Measurements from ENCODE around the gene EHBP1. TPM values are rescaled to one million over a fixed set of nuclear protein-coding genes. Genes with fewer than 3 reads are reported as not detected.

The EHBP1 gene
- total and polyA plus RNA-seq, 3 experiments from 2014 or later: 12.5 to 23.1 (median 22.7) TPM

DNA sequence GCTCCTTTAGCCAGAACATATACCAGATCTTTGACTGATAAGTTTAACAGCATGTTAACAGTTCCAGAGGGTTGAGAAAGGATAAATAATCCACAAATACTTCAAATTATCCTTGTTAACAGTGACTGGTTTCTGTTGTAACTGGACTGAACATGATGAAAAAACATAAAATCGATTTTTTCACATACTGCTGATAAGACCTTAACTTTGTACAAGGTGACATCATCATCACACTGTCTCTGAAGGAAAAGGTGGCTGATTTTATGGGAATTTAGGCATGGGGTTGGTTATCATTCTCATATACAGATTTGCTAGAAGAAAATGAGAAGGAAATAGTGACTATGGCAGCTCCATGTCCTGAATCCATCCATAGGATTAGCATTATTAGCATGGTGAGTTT lies 381.2 kb downstream of the EHBP1 start:
- ChIA-PET CTCF (no interaction called here), POLR2A (no interaction called here)
- Mint-ChIP-seq H3K4me1 (no peaks in the 10 kb centered on the region), H3K4me3 (no peak overlapping the region), H3K27me3 (peaks cover 5 to 31% of the 10 kb centered on the region in 2 donors), H3K36me3 (no peaks in the 10 kb centered on the region), H3K9me3 (peaks cover 0 to 9% (median 6%) of the 10 kb centered on the region in 5 donors), H3K27ac (no peak overlapping the region)
- H3K9me3 ChIP-seq (ENCODE audit: low read length): no peaks in the 10 kb centered on the region
- H3K36me3 ChIP-seq (ENCODE audit: insufficient read depth, low read length): no peaks in the 10 kb centered on the region
- H3K4me1 ChIP-seq (ENCODE audit: insufficient read depth, low read length): no peaks in the 10 kb centered on the region
- H3K4me3 ChIP-seq (ENCODE audit: low read length): no peak overlapping the region
- no peaks in the 10 kb centered on the region for H3K27me3 ChIP-seq (ENCODE audit: insufficient read depth, low read length, poor library complexity, severe bottlenecking)
- DNase-seq: no peak
- no peak overlapping the region for H3K27ac ChIP-seq (ENCODE audit: low read depth, low read length)

DNA sequence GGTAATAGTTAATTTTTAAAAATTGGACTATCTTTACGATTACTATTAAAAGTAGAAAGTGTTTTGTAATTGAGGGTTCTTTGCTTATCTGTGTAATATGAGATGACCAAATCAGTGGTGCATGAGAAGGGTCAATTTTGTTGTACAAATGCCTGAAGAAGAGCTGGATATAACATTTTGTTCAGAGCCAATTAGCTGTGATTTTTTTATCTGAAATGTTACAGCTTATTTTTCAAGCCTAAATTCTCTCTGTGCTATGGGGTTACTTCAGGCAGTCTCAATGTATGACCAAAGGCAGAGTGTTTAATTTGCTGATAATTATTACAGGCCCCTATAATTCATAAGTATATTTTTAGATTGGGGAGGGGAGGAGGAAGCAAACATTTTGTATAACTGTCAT lies 386.9 kb downstream of the EHBP1 start:
- no peaks in the 10 kb centered on the region for H3K36me3 ChIP-seq (ENCODE audit: insufficient read depth, low read length)
- no peak overlapping the region for H3K4me3 ChIP-seq (ENCODE audit: low read length)
- H3K27ac ChIP-seq (ENCODE audit: low read depth, low read length): no peak overlapping the region
- no peak overlapping the region for H3K27ac Mint-ChIP-seq
- H3K4me1 Mint-ChIP-seq: no peaks in the 10 kb centered on the region
- no peaks in the 10 kb centered on the region for H3K9me3 ChIP-seq (ENCODE audit: low read length)
- H3K9me3 Mint-ChIP-seq: peaks cover 0 to 10% (median 9%) of the 10 kb centered on the region in 5 donors
- H3K27me3 ChIP-seq (ENCODE audit: insufficient read depth, low read length, poor library complexity, severe bottlenecking): no peaks in the 10 kb centered on the region
- CTCF ChIA-PET: no interaction called here
- no peaks in the 10 kb centered on the region for H3K36me3 Mint-ChIP-seq
- POLR2A ChIA-PET: no interaction called here
- no peak overlapping the region for H3K4me3 Mint-ChIP-seq
- peaks cover 5 to 20% of the 10 kb centered on the region in 2 donors for H3K27me3 Mint-ChIP-seq
- DNase-seq: no peak
- H3K4me1 ChIP-seq (ENCODE audit: insufficient read depth, low read length): no peaks in the 10 kb centered on the region

DNA sequence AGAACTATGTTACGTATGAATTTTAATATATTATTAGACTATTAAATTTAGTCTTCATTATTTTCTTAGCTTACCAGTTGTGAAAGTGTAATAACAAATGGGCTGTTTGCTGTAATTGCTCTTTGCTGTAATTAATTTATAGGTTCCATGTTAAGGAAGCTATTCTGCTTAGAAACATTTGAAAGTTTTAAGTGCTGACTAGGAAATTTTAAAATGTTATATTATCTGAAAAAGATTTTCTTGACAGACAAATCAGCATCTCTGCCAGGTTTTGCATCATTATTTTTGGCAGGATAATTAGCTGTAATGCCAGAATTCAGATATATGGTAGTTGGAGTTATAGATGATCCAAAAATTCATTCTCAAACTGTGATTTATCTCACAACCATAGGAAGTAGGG lies 387.3 kb downstream of the EHBP1 start:
- H3K4me3 ChIP-seq (ENCODE audit: low read length): no peak overlapping the region
- no peaks in the 10 kb centered on the region for H3K36me3 ChIP-seq (ENCODE audit: insufficient read depth, low read length)
- H3K4me3 Mint-ChIP-seq: no peak overlapping the region
- no peaks in the 10 kb centered on the region for H3K4me1 ChIP-seq (ENCODE audit: insufficient read depth, low read length)
- H3K36me3 Mint-ChIP-seq: no peaks in the 10 kb centered on the region
- H3K27me3 ChIP-seq (ENCODE audit: insufficient read depth, low read length, poor library complexity, severe bottlenecking): no peaks in the 10 kb centered on the region
- no peak for DNase-seq
- CTCF ChIA-PET: no interaction called here
- no peaks in the 10 kb centered on the region for H3K9me3 ChIP-seq (ENCODE audit: low read length)
- H3K4me1 Mint-ChIP-seq: no peaks in the 10 kb centered on the region
- H3K27ac Mint-ChIP-seq: no peak overlapping the region
- peaks cover 0 to 10% (median 9%) of the 10 kb centered on the region in 5 donors for H3K9me3 Mint-ChIP-seq
- H3K27ac ChIP-seq (ENCODE audit: low read depth, low read length): no peak overlapping the region
- POLR2A ChIA-PET: no interaction called here
- peaks cover 5 to 20% of the 10 kb centered on the region in 2 donors for H3K27me3 Mint-ChIP-seq

DNA sequence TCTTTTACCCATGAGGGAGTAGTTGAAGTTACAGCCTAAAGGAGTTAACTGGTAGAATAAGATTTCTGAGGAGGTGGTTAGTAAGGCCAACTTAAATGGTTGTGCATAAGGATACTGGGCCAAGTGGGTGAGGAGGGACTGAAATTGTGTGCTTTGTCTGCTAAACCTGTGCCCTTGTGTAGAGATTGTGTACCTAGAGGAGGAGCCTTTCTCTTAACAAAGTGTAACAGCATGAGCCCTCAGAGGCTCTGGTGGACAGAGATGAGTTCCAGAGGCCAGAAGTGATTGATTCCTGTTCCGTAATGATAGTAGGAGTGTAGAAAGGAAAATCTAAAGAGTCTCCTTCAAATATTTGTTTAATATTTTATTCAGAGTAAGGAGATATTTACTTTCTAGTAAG lies 388.0 kb downstream of the EHBP1 start:
- Mint-ChIP-seq H3K36me3 (no peaks in the 10 kb centered on the region), H3K9me3 (peaks cover 0 to 10% (median 9%) of the 10 kb centered on the region in 5 donors), H3K4me1 (no peaks in the 10 kb centered on the region), H3K27ac (no peak overlapping the region), H3K4me3 (no peak overlapping the region), H3K27me3 (peaks cover 5 to 20% of the 10 kb centered on the region in 2 donors)
- Histone ChIP-seq H3K4me1 (ENCODE audit: insufficient read depth, low read length) (no peaks in the 10 kb centered on the region), H3K27ac (ENCODE audit: low read depth, low read length) (no peak overlapping the region), H3K9me3 (ENCODE audit: low read length) (no peaks in the 10 kb centered on the region), H3K4me3 (ENCODE audit: low read length) (no peak overlapping the region), H3K36me3 (ENCODE audit: insufficient read depth, low read length) (no peaks in the 10 kb centered on the region), H3K27me3 (ENCODE audit: insufficient read depth, low read length, poor library complexity, severe bottlenecking) (no peaks in the 10 kb centered on the region)
- ChIA-PET POLR2A (no interaction called here), CTCF (no interaction called here)
- no peak for DNase-seq

Other genes with a start within 250 kb of the EHBP1 start
- gene TMEM17, start 199.5 kb upstream of the EHBP1 start, total RNA-seq: under 1 TPM; 0.35 to 0.84 TPM
- gene TMEM17, start 199.5 kb upstream of the EHBP1 start, polyA plus RNA-seq: not detected

All from CD8-positive, alpha-beta memory T cell (primary cell).